ENCODE data around the gene INTS3.

INTS3 gene

DNA sequence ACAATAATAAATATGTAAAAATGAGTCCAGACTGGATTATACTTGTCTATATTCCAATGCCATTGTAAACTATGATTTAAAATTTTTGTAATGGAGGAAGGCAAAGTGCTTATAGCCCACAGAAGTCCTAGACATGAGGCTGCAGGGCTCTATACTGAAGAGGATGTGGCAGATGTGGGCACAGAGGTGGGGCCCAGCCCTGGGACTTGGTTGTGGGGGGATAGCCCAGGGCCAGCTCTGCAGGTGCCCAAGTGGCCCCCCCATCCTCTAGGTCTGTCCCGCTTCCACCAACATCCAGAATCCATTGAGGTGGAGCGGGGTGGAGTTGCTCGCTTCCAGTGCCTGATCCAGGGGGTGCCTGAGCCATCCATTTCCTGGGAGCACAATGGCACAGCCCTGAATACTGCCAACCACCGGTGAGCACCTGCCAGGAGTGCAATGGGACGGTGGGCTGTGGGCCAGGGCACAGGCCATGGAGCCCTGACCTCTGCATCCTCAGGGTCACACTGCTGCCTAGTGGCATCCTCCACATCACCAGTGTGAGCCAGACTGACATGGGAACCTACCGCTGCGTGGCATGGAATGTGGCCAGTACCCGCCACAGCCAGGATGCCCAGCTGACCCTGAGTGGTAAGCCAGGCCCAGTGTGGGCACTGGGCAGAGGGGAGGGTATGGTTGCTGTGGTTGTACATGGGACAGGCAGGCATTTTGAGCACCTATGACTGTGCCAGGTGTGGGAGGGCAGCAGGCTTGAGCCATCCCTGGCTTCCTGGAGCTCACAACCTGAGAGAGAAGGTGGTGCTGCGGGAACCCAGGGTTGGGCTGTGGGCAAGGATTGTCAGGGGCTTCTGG lies 68.3 kb downstream of the INTS3 start:
- no peak for DNase-seq (ENCODE audit: low read depth)

DNA sequence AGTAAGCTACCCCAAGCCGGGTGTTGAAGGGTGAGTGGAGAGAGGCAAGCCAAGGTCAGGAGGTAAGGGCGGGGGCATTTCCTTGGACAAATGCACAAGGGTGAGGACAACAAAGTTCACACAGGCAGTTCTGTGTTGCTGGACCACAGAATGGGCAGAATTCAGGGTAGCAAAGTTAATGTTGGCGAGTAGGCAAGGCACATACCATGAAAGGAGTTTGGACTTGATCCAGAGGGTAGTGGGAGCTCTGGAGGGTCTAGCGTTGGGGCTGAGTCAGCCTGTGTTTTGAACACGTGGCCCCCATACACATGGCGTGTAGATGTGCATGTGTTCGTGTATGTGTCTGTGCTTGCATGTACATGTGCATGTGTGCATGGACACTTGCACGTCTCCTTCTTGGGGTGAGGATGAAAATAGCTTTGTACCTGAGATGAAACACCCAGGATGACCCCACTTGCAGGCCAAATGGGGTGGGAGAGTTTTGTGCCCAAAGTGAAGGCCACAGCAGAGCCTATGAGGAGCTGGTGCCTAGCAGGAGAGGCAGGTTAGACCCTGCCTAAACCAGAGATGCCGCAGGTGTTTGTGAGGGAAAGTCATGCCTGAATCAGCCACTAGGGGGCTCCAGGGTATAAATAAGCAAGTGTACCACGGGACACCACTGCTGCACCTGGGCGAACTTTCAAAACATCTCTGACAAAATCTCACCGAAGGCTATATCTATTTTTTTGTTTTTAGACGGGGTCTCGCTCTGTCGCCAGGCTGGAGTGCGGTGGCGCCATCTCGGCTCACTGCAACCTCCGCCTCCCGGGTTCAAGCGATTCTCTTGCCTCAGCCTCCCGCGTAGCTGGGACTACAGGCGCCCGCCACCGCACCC lies 69.2 kb downstream of the INTS3 start:
- DNase-seq (ENCODE audit: low read depth): peak; percentile 24

DNA sequence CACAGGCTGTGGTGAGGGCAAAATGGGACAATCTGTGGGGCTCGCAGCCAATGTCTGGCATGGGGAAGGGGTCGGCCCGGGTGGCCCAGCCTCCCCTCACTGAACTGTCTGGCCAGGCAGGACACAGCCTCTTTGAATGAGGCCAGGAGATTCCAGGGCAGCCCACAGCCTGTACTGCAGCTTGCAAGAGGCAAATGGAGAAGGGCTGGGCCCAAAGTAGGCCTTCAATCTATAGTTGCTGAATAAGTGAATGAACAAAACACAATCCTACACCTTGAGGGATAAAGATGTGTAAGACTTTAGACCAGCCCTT lies 70.6 kb downstream of the INTS3 start:
- DNase-seq (ENCODE audit: low read depth): no peak

DNA sequence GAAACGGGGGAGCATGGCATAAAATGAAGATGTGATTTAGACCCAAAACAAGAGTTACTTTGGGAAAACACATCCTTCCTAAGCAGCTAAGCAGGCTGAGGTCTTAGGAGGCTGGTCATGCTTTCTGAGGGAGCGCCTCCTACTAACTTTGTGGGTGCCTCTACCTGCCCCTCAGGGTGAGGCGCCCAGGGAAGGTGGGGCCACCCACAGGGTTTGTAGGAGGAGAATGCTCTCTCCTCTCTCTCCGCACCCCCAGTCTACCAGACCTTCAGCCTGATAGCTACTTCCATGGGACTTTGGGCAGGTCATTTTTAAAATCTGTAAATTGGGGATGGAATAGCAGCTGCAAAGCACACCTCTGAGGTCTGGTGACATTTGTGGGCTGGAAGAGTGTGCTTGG lies 71.2 kb downstream of the INTS3 start:
- no peak for DNase-seq (ENCODE audit: low read depth)

DNA sequence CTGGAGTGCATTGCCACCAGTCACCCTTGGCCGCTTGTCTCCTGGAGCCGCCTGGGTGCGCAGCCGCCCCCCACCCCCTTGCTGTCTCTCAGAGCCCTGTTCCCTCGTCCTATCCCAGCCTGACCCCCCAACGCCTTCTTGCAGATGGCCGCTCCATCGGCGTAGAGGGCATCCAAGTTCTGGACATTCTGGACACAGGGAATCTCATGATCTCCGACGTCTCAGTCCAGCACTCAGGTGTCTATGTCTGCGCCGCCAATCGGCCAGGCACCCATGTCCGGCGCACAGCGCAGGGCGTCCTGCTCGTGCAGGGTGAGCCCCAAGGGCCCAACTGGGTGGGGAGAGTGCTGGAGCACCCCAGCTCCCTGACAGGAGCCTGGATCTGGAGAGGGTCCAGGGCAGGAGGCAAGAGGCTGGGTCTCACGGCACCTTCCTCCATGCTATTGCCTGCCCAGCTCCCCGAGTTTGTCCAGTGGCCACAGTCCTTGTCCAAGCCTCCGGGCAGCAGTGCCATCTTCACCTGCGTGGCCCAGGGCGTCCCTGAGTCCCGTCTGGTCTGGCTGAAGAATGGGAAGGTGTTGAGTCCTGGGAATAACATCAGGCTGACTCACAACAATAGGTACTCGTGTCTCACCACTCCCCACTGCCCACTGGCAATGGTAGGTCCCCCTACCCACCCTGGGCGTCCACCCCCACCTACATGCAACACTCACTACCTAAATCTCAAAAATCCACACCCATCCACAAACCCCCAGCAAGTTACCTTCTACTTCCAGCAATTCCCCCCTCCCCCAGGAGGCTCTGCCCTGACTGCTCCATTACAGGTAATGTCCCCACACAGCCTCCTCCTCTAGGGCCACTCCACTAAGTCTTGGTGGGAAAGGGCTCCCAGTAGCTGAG lies 72.0 kb downstream of the INTS3 start:
- DNase-seq (ENCODE audit: low read depth): no peak

GRCh38 chr1:153800516-153800915 lies 72.7 kb downstream of the INTS3 start:
- DNase-seq (ENCODE audit: low read depth): no peak

GRCh38 chr1:153801028-153801625 lies 73.3 kb downstream of the INTS3 start:
- no peak for DNase-seq (ENCODE audit: low read depth)

DNA sequence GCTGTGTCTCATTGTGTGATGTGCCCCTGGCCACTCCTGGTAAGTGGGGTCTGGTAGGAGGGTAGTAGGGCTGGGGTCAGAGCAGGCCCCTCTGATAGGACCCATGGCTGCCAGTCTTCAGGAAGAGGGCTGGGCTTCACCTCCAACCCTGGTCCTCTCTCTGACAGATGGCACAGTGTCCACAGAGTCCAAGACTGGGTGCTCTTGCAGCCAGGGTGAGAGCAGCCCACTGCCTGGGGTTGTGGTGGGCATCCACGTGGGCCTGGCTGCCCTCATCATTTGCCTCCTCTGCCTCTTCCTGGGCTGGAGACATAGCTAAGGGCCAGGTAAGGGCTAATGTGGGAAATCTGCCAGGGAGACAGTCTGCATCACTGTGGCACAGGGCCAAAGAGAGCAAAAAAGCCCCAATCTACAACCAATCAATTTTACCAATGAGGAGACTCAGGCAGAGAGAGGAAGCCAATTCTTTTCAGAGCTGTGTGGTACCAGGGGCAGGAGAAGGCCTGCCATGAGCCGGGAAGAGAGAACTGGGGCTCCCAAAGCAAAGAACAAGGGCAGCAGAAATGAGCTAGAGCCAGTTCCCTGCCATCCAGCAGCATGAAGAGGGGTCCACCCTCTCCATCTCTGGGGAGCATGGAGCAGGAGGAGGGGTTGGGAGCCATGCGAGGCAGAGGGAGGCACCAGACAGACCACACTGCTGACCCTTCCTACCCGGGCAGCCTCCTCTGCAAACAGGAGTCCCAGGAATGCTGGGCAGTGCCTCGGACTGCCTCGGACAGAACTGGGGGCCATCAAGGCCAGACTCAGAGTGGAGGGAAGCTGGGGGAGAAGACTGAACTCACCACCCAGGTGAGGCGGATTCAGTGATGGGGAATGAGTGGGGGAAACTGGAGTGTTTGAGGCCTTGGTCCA lies 74.2 kb downstream of the INTS3 start:
- DNase-seq (ENCODE audit: low read depth): no peak

DNA sequence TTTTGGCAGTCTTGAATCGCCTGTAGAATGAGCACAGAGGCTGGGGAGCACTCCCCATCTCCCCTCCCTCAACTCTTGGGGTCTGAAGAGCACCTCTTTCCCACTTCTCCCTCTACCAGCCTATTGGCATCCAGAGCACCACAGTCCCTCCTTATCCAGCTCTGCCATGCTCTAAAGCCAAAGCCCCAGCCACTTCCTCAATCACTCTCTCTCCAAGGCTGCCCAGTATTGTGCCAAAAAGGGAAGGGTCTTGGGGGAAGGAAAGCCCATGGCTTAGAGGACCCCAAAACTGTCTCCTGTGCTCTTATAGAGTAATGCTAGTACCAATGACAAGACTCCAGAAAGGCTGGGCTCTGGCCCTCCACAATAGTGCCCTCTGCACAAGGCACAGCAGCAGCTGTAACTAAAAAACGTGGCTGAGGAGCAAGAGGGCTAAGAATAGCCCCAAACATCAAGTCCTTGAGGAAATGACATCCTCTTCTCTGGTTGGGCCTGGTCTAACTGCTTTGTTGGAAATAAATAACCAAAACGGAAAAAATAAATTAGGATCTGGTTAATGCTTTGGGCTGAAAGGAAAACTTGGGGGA lies 75.7 kb downstream of the INTS3 start:
- no peak for DNase-seq (ENCODE audit: low read depth)

DNA sequence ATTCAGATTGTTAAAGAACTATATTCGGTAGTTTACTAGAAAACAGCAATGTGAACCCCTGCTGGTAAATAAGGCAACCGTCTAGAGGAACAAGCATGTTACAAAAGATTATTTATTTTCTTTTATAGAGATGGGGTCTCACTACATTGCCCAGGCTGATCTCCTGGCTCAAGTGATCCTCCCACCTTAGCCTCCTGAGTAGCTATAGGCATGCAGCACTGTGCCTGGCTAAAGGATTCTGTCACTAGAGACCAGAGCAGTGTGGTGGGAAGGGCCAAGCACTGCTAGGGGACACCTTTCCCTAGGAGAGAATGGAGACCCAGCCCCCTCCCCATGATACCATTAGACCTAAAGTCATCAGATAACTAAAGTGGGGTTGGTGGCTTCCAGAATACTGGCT lies 76.3 kb downstream of the INTS3 start:
- no peak for DNase-seq (ENCODE audit: low read depth)

DNA sequence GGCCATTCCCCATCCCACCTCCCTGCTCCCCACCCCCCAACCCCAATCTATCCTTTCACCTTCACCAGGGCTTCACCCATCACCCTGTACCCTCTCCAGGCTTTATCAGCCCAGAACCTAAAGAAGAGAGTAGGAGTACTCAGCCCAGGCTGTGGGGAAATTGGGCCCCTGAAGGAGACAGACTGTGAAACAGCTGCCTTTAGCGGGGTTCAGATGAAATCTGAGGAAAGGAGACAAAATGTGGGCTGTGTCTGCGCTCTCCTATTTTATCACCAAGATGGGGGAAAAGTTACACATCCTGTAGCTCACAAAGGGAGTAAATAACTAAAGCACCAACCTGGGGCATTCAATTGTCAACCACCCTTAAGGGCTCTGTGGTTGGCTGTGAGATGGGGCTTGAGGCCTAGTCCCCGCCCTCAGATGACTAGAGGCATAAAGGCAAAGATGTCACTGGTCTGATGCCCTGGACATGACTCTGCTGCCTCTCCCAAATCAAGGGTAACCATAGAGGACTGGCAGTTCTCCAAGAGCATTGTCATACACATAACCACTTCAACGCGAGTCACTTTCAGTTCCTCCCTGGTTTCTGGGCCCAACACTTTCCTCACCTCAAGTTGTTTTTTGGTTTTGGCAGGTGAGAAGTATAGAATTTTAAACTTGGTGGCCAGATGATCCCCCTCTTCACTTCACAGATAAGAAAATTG lies 77.3 kb downstream of the INTS3 start:
- DNase-seq (ENCODE audit: low read depth): peak; percentile 80

DNA sequence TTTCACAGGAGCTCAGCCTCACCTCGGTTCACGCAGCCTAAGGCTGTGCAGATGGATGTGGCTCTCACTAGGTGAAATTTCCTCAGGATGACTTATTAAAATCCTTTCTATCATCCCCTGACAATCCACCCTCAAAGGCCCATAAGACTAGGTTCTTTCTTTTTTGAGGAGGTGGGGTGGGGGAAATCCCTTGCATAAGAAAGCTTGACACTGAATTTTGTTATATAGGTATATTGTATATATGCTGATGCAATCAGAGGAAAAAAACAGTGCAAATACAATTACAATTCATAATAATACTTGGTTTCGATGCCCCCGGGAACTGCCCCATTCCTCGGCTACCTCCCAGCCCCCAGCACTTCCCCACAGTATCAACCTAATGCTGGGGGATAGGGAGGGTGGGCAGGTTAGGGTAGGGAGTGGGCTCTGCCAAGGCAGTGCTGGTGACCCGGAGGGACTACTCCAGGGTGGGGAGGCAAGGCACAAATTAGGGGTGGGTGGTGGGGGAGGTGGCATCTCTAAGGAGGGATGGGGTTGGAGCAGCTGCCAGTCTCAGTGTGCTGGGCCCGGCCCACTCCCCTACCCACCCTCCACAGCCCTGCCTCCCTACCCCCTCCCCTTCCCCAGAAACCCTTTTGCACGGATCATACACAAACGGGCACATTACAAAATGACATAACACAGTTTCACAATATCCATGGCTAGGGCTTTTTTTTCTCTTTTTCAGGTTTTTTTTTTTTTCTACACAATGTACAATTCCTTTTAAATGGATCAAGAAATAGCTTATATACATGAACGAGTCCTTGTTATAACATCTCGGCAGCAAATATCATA lies 78.3 kb downstream of the INTS3 start:
- no peak for DNase-seq (ENCODE audit: low read depth)

- DNase-seq (ENCODE audit: low read depth): no peak
These were observed 88.5 kb downstream of the INTS3 start for GRCh38 chr1:153816283-153816889.

GRCh38 chr1:153818876-153819275 lies 91.0 kb downstream of the INTS3 start:
- no peak for DNase-seq (ENCODE audit: low read depth)

Measured in GM04504 (cell line).